ENCODE results near the gene FHIT.

FHIT gene

DNA sequence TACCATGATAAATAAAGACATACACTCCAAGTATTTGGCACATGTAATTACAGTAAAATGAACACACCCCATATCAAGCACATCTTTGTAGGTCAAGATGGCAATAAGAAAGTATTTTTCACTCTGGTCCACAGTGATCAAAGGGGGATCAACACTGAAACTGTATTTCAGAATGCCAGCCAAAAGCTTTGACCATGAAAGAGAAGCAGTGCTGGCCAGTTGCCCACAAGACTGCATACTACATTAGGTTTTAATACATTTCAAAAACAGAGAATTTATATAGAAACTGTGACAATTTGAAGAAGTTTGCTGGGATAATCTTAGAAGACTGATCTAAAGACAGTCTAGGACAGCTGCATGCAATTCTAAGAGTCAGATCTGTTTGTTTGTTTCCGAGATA lies 1035.3 kb downstream of the FHIT start:
- H3K4me3 ChIP-seq (replicated peaks in 1 of 2; ENCODE audit: low read depth in 2 of 2, low read length in 2 of 2): no peak overlapping the region
- no peak for DNase-seq (ENCODE audit: low read depth in 2 of 2)
- TF ChIP-seq, protein P1, sequence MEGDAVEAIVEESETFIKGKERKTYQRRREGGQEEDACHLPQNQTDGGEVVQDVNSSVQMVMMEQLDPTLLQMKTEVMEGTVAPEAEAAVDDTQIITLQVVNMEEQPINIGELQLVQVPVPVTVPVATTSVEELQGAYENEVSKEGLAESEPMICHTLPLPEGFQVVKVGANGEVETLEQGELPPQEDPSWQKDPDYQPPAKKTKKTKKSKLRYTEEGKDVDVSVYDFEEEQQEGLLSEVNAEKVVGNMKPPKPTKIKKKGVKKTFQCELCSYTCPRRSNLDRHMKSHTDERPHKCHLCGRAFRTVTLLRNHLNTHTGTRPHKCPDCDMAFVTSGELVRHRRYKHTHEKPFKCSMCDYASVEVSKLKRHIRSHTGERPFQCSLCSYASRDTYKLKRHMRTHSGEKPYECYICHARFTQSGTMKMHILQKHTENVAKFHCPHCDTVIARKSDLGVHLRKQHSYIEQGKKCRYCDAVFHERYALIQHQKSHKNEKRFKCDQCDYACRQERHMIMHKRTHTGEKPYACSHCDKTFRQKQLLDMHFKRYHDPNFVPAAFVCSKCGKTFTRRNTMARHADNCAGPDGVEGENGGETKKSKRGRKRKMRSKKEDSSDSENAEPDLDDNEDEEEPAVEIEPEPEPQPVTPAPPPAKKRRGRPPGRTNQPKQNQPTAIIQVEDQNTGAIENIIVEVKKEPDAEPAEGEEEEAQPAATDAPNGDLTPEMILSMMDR (IDR thresholded peaks at IDR 0.05; ENCODE audit: low read depth, low read length): no peak

GRCh38 chr3:60207905-60208304 lies 1043.3 kb downstream of the FHIT start:
- no peak overlapping the region for H3K4me3 ChIP-seq (replicated peaks in 1 of 2; ENCODE audit: low read depth in 2 of 2, low read length in 2 of 2)
- TF ChIP-seq, protein P1 (IDR thresholded peaks at IDR 0.05; ENCODE audit: low read depth, low read length): no peak
- no peak for DNase-seq (ENCODE audit: low read depth in 2 of 2)

- TF ChIP-seq, protein P1 (IDR thresholded peaks at IDR 0.05; ENCODE audit: low read depth, low read length): no peak
- H3K4me3 ChIP-seq (replicated peaks in 1 of 2; ENCODE audit: low read depth in 2 of 2, low read length in 2 of 2): no peak overlapping the region
- DNase-seq (ENCODE audit: low read depth in 2 of 2): no peak
These were observed 1045.0 kb downstream of the FHIT start for GRCh38 chr3:60206206-60206605.

DNA sequence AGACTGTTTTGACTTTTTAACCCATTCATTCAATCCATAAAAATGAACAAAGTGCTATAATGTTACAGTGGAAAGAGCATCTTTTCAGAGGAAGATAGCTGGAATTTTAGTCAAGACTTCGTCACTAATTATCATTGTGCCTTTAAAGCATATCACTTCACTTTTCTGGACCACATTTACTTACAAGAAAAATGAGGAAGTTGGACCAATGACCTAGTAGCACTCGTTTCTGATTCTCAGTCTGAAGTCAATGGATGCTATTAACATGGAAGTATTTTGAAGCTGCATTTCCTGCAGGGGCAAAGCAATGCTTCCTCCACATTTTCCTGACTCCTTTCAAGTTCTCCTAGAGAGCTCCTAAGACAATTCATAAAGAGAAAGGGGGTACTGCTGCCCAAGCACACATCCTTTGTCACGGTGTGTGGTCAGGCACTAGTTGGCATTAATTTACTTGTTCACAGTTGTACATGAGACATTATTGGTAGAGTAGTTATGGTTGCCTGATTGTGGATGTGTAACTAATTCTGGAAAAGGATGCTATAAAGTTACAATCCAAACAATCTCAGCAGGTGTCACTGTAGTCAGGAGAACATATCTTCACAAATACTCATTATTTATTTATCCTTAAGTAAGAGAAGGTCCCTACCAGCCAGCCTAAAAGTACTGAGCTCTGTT lies 1049.1 kb downstream of the FHIT start:
- TF ChIP-seq, protein P1 (IDR thresholded peaks at IDR 0.05; ENCODE audit: low read depth, low read length): no peak
- no peak for DNase-seq (ENCODE audit: low read depth in 2 of 2)
- no peak overlapping the region for H3K4me3 ChIP-seq (replicated peaks in 1 of 2; ENCODE audit: low read depth in 2 of 2, low read length in 2 of 2)

DNA sequence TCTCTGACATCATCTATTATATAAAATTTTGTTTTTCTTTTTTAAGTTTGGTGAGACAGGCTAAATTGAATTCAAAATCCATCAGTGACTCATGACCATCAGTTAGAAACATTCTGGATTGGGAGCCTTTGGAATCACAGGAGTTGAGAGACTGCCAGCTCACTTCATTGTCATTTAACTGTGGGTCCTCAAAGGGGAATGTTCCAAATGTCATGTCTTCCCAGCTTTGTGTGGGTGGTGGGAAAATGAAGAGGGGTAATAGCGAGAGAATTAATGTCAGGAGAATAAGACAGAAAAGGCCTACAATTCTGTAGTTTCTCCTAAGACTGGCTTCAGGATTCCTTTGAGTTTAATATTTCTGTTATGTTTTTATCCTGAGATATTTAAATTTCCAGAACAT lies 1051.9 kb downstream of the FHIT start:
- DNase-seq (ENCODE audit: low read depth in 2 of 2): no peak
- H3K4me3 ChIP-seq (replicated peaks in 1 of 2; ENCODE audit: low read depth in 2 of 2, low read length in 2 of 2): no peak overlapping the region
- TF ChIP-seq, protein P1 (IDR thresholded peaks at IDR 0.05; ENCODE audit: low read depth, low read length): no peak

DNA sequence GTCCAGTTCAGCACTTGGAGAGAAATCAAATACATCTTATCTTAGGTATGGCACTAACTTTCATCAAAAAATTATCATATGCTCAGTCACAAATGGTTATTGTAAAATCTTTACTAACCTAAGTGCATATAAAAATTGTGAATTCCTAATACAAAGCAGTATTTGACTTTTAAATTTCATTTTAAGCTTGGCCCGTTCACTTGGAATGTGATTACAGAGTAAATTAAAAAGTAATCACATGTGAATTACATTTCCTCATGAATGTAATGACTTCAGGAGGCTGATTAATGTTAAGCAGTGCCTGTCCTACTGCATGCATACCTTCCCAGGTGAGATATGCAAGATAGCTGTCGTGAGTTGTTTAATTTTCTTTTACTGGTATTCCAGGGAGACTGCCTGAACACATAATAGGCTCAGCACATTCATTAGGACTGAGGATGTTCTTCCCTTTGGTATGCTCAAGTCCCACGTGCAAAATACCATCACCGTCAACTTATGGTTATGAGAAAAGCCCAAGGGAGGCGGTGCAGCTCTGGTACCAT lies 1053.0 kb downstream of the FHIT start:
- TF ChIP-seq, protein P1 (IDR thresholded peaks at IDR 0.05; ENCODE audit: low read depth, low read length): no peak
- no peak for DNase-seq (ENCODE audit: low read depth in 2 of 2)
- no peak overlapping the region for H3K4me3 ChIP-seq (replicated peaks in 1 of 2; ENCODE audit: low read depth in 2 of 2, low read length in 2 of 2)

All from cardiac fibroblast (primary cell).